Lung (tissue), 12 donors: ENCODE results near the gene CSF2RB. TPM values are rescaled to one million over a fixed set of nuclear protein-coding genes. Genes with fewer than 3 reads are reported as not detected.

Experiments
- ATAC-seq: fragments of 200-7000 bp; cut with Tn5 transposase; one replicate; pipeline ENCODE4 v1.9.1; 2020; ENCODE audit warnings: moderate number of reproducible peaks; ENCODE audit not compliant: insufficient read depth, low FRiP score
- DNase-seq, 3 donors: peaks; one replicate each; pipeline ENCODE4 v3.0.0-alpha.2; 2013 to 2017
- H3K27ac ChIP-seq, 2 donors: one replicate each; pipeline ENCODE4 v1.5.1; 2013; ENCODE audit warnings: mild to moderate bottlenecking in 2 of 2, moderate library complexity in 2 of 2, control low read depth in 1 of 2, inconsistent platforms in 1 of 2, low read depth in 1 of 2, low read length in 1 of 2
- H3K27me3 ChIP-seq, 3 donors: one replicate each; pipeline ENCODE4 v1.5.1; 2013; ENCODE audit warnings: low read length in 2 of 3; ENCODE audit not compliant: control insufficient read depth in 3 of 3, insufficient read depth in 3 of 3
- H3K36me3 ChIP-seq, 4 donors: one replicate each; pipeline ENCODE4 v1.5.1; 2013; ENCODE audit warnings: low read length in 4 of 4, mild to moderate bottlenecking in 1 of 4, moderate library complexity in 1 of 4; ENCODE audit not compliant: control insufficient read depth in 4 of 4, insufficient read depth in 4 of 4
- H3K4me1 ChIP-seq, 5 donors: one replicate each; pipeline ENCODE4 v1.5.1; 2013; ENCODE audit warnings: low read length in 5 of 5, mild to moderate bottlenecking in 2 of 5, moderate library complexity in 1 of 5; ENCODE audit not compliant: control insufficient read depth in 5 of 5, insufficient read depth in 5 of 5
- H3K4me3 ChIP-seq: one replicate; pipeline ENCODE4 v1.5.1; 2013; ENCODE audit warnings: mild to moderate bottlenecking, control low read depth, moderate library complexity
- H3K9ac ChIP-seq, 2 donors: one replicate each; pipeline ENCODE4 v1.5.1; 2013; ENCODE audit warnings: low read length in 2 of 2, control low read depth in 1 of 2; ENCODE audit not compliant: insufficient read depth in 1 of 2
- H3K9me3 ChIP-seq, 4 donors: one replicate each; pipeline ENCODE4 v1.5.1; 2013; ENCODE audit warnings: low read length in 3 of 4, mild to moderate bottlenecking in 1 of 4, moderate library complexity in 1 of 4; ENCODE audit not compliant: control insufficient read depth in 4 of 4, insufficient read depth in 3 of 4
- CTCF ChIP-seq: IDR thresholded peaks from 2 replicates; pipeline ENCODE4 v1.5.1; 2012; ENCODE audit warnings: mild to moderate bottlenecking; ENCODE audit errors: control extremely low read depth, extremely low read depth
- WGBS, 2 donors: extraction: QIAGEN DNeasy Blood & Tissue Kit; methylation state at CpG; one replicate each; pipeline ENCODE4 v1.1.7; 2013; 5-methylcytosine and 5-hydroxymethylcytosine counted together
- polyA plus RNA-seq, 2 donors: library from polyadenylated mRNA; stranded (reverse); fragments of 200-250 nt; gene quantifications; one replicate each; pipeline ENCODE4 v1.2.1, GENCODE V29; 2013
- total RNA-seq, 2 donors: library from RNA; depleted of rRNA in 1 of 2; stranded (reverse); fragments of >200 nt in 1 of 2; gene quantifications; one replicate each; pipeline ENCODE4 v1.2.1, GENCODE V29; 2014 to 2021
- donor health status: control.
- donor health status: control.
- donor health status: Bipolar disorder and iron deficiency.
- donor health status: healthy.
- donor health status: DM: yes; HTN: yes; CAD: no.

Gene CSF2RB
- total and polyA plus RNA-seq, 4 donors: 6.6 to 72.8 (median 20.6) TPM

DNA sequence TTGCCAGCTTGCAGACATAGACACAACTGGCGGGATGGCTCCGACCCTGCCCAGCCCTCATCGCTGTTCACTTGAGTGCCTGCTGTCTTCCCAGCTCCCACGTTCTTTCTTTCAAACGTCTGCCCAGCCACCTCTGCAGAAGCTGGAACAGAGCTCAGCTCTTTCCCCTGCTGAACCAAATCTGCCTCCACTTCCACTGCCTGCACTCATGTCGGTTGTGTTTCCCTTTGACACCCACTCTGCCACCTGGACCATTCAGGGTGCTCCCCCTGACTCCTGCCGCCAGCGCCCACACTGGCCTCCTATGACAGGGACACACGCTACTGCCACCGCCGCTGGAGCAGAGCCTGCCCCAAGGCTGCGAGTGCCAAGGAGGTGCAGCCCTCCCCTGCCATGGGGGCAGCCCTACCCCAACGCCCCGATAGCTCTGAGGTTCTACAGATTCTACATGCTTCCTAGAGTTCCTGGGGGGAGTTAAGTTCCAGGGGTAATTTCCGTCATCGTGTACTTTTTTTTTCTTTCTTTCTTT is 67.9 kb downstream of the CSF2RB start:
- peaks cover 0 to 5% (median 0%) of the 10 kb centered on the region in 5 donors for H3K4me1 ChIP-seq
- no peak for TF ChIP-seq CTCF
- WGBS, 2 donors: 84 to 91% methylated on average over 16 of the region's 16 CpGs
- no peaks in the 10 kb centered on the region for H3K36me3 ChIP-seq
- H3K4me3 ChIP-seq: no peak overlapping the region
- no peaks in the 10 kb centered on the region for H3K27me3 ChIP-seq
- H3K9ac ChIP-seq: no peak overlapping the region
- no peak for ATAC-seq
- H3K27ac ChIP-seq: no peak overlapping the region
- DNase-seq: no peak
- H3K9me3 ChIP-seq: peaks cover 0 to 8% (median 8%) of the 10 kb centered on the region in 4 donors

GRCh38 chr22:36982136-36982535 is 68.7 kb downstream of the CSF2RB start:
- DNase-seq: no peak
- no peak overlapping the region for H3K9ac ChIP-seq
- no peaks in the 10 kb centered on the region for H3K36me3 ChIP-seq
- H3K27me3 ChIP-seq: no peaks in the 10 kb centered on the region
- TF ChIP-seq CTCF: no peak
- peaks cover 0 to 10% (median 9%) of the 10 kb centered on the region in 4 donors for H3K9me3 ChIP-seq
- 63 to 64% methylated on average over 5 of the region's 5 CpGs for WGBS, 2 donors
- H3K4me3 ChIP-seq: no peak overlapping the region
- H3K4me1 ChIP-seq: peaks cover 0 to 5% (median 0%) of the 10 kb centered on the region in 5 donors
- no peak overlapping the region for H3K27ac ChIP-seq
- no peak for ATAC-seq

DNA sequence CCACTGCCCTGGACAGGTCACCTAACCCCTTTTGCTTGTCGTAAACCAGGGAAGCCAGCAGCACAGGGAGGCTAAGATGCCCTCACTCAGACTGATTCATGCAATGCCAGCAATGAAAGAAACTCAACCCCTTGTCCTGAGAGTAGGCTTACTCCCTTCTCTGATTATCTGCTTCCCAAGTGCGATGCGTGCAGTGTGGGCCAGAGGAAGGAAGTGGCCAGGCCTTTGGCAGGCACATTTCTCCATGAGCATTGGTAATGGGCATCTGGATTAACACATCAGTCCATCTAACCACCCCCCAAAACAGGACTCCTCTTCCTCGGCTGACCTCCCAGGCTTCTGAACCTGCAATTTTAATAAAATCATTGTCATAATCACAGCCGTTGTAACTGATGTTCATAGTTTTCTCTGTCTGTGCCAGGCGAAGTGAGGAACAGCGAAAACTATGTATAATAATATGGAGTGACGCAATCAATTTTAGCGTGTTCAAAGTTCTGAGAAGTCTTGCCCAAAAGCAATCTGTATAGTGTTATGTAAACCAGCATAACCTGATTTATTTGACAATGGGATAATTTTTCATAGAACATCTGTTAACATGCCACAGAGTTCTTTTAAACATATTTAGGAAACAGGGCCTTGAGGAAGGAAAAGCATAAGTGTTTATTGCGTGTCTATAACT is 71.9 kb downstream of the CSF2RB start:
- Histone ChIP-seq H3K9ac (no peak overlapping the region), H3K4me1 (peaks cover 0 to 2% (median 0%) of the 10 kb centered on the region in 5 donors), H3K27me3 (no peaks in the 10 kb centered on the region), H3K27ac (no peak overlapping the region), H3K4me3 (no peak overlapping the region), H3K36me3 (no peaks in the 10 kb centered on the region), H3K9me3 (peaks cover 0 to 10% (median 9%) of the 10 kb centered on the region in 4 donors)
- 40 to 59% methylated on average over 10 of the region's 10 CpGs for WGBS, 2 donors
- TF ChIP-seq CTCF: no peak
- DNase-seq (peak in 2 of 3 donors; percentile 10 to 37), ATAC-seq (no peak)
